Activated CD8-positive, alpha-beta T cell treated with anti-CD3 and anti-CD28 coated beads for 36 hours (primary cell): Measurements from ENCODE around the gene MCTP2. TPM values are rescaled to one million over a fixed set of nuclear protein-coding genes. Genes with fewer than 3 reads are reported as not detected.

Experiments used
- ATAC-seq: fragments of 200-7000 bp; cut with Tn5 transposase; one replicate; pipeline ENCODE4 v1.10.0; 2021; ENCODE audit warnings: mild to moderate bottlenecking, moderate library complexity
- CTCF ChIA-PET: fragments of 350-600 bp; sonication (Branson Sonifier 250); formaldehyde crosslinking; loops from one replicate; lab custom pipeline; 2021; ENCODE audit warnings: antibody characterized with exemption; lab: Charles Lee
- POLR2A ChIA-PET: fragments of 350-600 bp; sonication (Branson Sonifier 250); formaldehyde crosslinking; loops from one replicate; lab custom pipeline; 2021; ENCODE audit warnings: antibody characterized with exemption; lab: Charles Lee
- DNase-seq: peaks from one replicate; pipeline ENCODE4 v3.0.0-alpha.2; 2020
- H3K27ac Mint-ChIP-seq: one replicate; pipeline ENCODE4 v1.8.0; 2021; ENCODE audit warnings: mild to moderate bottlenecking, mixed read lengths
- H3K27me3 Mint-ChIP-seq: one replicate; pipeline ENCODE4 v1.8.0; 2021; ENCODE audit warnings: mixed read lengths
- H3K36me3 Mint-ChIP-seq: one replicate; pipeline ENCODE4 v1.8.0; 2021; ENCODE audit warnings: low read depth, mixed read lengths
- H3K4me1 Mint-ChIP-seq: one replicate; pipeline ENCODE4 v1.8.0; 2021; ENCODE audit warnings: low read depth, mixed read lengths
- H3K4me3 Mint-ChIP-seq: one replicate; pipeline ENCODE4 v1.8.0; 2021; ENCODE audit warnings: mild to moderate bottlenecking, moderate library complexity, mixed read lengths
- H3K9me3 Mint-ChIP-seq: one replicate; pipeline ENCODE4 v1.8.0; 2021; ENCODE audit warnings: mixed read lengths
- CTCF ChIP-seq: fragments of 200-600 bp; IDR thresholded peaks from one replicate; pipeline ENCODE4 v1.8.0; 2022; ENCODE audit warnings: antibody characterized with exemption, mild to moderate bottlenecking
- intact Hi-C: fragments of 100-400 bp; cut with micrococcal nuclease; formaldehyde crosslinking; loops from one replicate; pipeline ENCODE4 v1.10.0; 2022
- total RNA-seq, 2 experiments: library from RNA; stranded (reverse); gene quantifications; one replicate each; pipeline ENCODE4 v1.2.3, GENCODE V29; 2021

The MCTP2 gene
- total RNA-seq, 2 experiments from 2014 or later = 16.2 to 18.3 TPM

GRCh38 chr15:94385441-94385840, 154.1 kb downstream of the MCTP2 start:
- CTCF ChIA-PET = interaction anchor here (1.3 kb wide), 1 partner anchor 222 kb away, joined by 3 read pairs; no protein-coding TSS in a partner anchor
- intact Hi-C loops = no loop called here
- ATAC-seq (no peak), DNase-seq (no peak)
- Mint-ChIP-seq H3K27ac (no peak overlapping the region), H3K36me3 (peaks cover 19% of the 10 kb centered on the region), H3K4me1 (peaks cover 16% of the 10 kb centered on the region), H3K27me3 (no peaks in the 10 kb centered on the region), H3K9me3 (no peaks in the 10 kb centered on the region), H3K4me3 (no peak overlapping the region)
- POLR2A ChIA-PET = no interaction called here
- no peak for TF ChIP-seq CTCF

GRCh38 chr15:94386351-94386750, 155.0 kb downstream of the MCTP2 start:
- H3K9me3 Mint-ChIP-seq = no peaks in the 10 kb centered on the region
- H3K4me1 Mint-ChIP-seq = peaks cover 16% of the 10 kb centered on the region
- intact Hi-C loops = no loop called here
- ATAC-seq (no peak), DNase-seq (no peak)
- ChIA-PET POLR2A (no interaction called here), CTCF (no interaction called here)
- H3K27ac Mint-ChIP-seq = no peak overlapping the region
- H3K4me3 Mint-ChIP-seq = no peak overlapping the region
- H3K36me3 Mint-ChIP-seq = peaks cover 19% of the 10 kb centered on the region
- no peak for TF ChIP-seq CTCF
- H3K27me3 Mint-ChIP-seq = no peaks in the 10 kb centered on the region

GRCh38 chr15:94387442-94387841, 156.1 kb downstream of the MCTP2 start:
- Mint-ChIP-seq H3K4me1 (peaks cover 16% of the 10 kb centered on the region), H3K36me3 (peaks cover 16% of the 10 kb centered on the region), H3K27ac (no peak overlapping the region), H3K4me3 (no peak overlapping the region), H3K27me3 (no peaks in the 10 kb centered on the region), H3K9me3 (no peaks in the 10 kb centered on the region)
- ChIA-PET CTCF (no interaction called here), POLR2A (no interaction called here)
- TF ChIP-seq CTCF = no peak
- no peak for ATAC-seq
- DNase-seq = no peak
- intact Hi-C loops = no loop called here

GRCh38 chr15:94387849-94388441, 156.6 kb downstream of the MCTP2 start:
- ATAC-seq (peak; percentile 30), DNase-seq (peak; percentile 21)
- H3K27me3 Mint-ChIP-seq = no peaks in the 10 kb centered on the region
- ChIA-PET CTCF (no interaction called here), POLR2A (no interaction called here)
- peaks cover 16% of the 10 kb centered on the region for H3K4me1 Mint-ChIP-seq
- peaks cover 16% of the 10 kb centered on the region for H3K36me3 Mint-ChIP-seq
- H3K27ac Mint-ChIP-seq = no peak overlapping the region
- no peak overlapping the region for H3K4me3 Mint-ChIP-seq
- intact Hi-C loops = no loop called here
- H3K9me3 Mint-ChIP-seq = no peaks in the 10 kb centered on the region
- no peak for TF ChIP-seq CTCF

- Mint-ChIP-seq H3K27me3 (no peaks in the 10 kb centered on the region), H3K9me3 (no peaks in the 10 kb centered on the region), H3K36me3 (peaks cover 5% of the 10 kb centered on the region), H3K4me3 (no peak overlapping the region), H3K4me1 (no peaks in the 10 kb centered on the region), H3K27ac (no peak overlapping the region)
- ChIA-PET CTCF (interaction anchor here (0.8 to 1.1 kb wide), 2 partner anchors 17 to 19 kb away, joined by 3 read pairs; no protein-coding TSS in a partner anchor), POLR2A (no interaction called here)
- no peak for ATAC-seq
- DNase-seq = no peak
- TF ChIP-seq CTCF = no peak
- intact Hi-C loops = no loop called here
These were observed 164.3 kb downstream of the MCTP2 start for GRCh38 chr15:94395640-94396039.
